ENCODE data around the gene CACNG5.

- TF ChIP-seq EZH2phosphoT487 (IDR thresholded peaks at IDR 0.05; ENCODE audit: unreplicated experiment): no peak
- no peak for TF ChIP-seq EZH2 (IDR thresholded peaks at IDR 0.05; ENCODE audit: low read depth, unreplicated experiment)
- TF ChIP-seq, protein P1, sequence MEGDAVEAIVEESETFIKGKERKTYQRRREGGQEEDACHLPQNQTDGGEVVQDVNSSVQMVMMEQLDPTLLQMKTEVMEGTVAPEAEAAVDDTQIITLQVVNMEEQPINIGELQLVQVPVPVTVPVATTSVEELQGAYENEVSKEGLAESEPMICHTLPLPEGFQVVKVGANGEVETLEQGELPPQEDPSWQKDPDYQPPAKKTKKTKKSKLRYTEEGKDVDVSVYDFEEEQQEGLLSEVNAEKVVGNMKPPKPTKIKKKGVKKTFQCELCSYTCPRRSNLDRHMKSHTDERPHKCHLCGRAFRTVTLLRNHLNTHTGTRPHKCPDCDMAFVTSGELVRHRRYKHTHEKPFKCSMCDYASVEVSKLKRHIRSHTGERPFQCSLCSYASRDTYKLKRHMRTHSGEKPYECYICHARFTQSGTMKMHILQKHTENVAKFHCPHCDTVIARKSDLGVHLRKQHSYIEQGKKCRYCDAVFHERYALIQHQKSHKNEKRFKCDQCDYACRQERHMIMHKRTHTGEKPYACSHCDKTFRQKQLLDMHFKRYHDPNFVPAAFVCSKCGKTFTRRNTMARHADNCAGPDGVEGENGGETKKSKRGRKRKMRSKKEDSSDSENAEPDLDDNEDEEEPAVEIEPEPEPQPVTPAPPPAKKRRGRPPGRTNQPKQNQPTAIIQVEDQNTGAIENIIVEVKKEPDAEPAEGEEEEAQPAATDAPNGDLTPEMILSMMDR (conservative IDR thresholded peaks at IDR 0.05; ENCODE audit: low read depth in 2 of 2): no peak
- no peak for TF ChIP-seq ETS1 (IDR thresholded peaks at IDR 0.05)
- TF ChIP-seq CREB1 (CRISPR knock-in tag; IDR thresholded peaks at IDR 0.05; ENCODE audit: low read depth): no peak
- no peak for TF ChIP-seq ZNF331 (CRISPR knock-in tag; IDR thresholded peaks at IDR 0.05; ENCODE audit: low read depth)
These were observed 97.4 kb downstream of the CACNG5 start for GRCh38 chr17:66932311-66932710.

Measured in GM23338 (cell line).